Suppressor macrophage treated with lipopolysaccharide for 4 hours (primary cell): ENCODE measurements around the gene RPTOR.

Source experiments
- DNase-seq: peaks from one replicate; pipeline ENCODE4 v3.0.0-alpha.2; 2020

The RPTOR gene

GRCh38 chr17:80905586-80906230 is 361.1 kb downstream of the RPTOR start:
- DNase-seq, result no peak

GRCh38 chr17:80906364-80907259 is 362.0 kb downstream of the RPTOR start:
- DNase-seq, result no peak

- no peak for DNase-seq
These were observed 362.6 kb downstream of the RPTOR start for GRCh38 chr17:80907281-80907680.

GRCh38 chr17:80908211-80908610 is 363.6 kb downstream of the RPTOR start:
- DNase-seq, result no peak

GRCh38 chr17:80908776-80909175 is 364.1 kb downstream of the RPTOR start:
- no peak for DNase-seq

- DNase-seq, result no peak
These were observed 365.0 kb downstream of the RPTOR start for GRCh38 chr17:80909635-80910034.

GRCh38 chr17:80910043-80910442 is 365.4 kb downstream of the RPTOR start:
- no peak for DNase-seq

GRCh38 chr17:80912476-80912875 is 367.8 kb downstream of the RPTOR start:
- no peak for DNase-seq

- DNase-seq, result no peak
These were observed 369.5 kb downstream of the RPTOR start for GRCh38 chr17:80913928-80914821.

GRCh38 chr17:80916246-80916645 is 371.6 kb downstream of the RPTOR start:
- no peak for DNase-seq

- DNase-seq, result no peak
These were observed 373.3 kb downstream of the RPTOR start for GRCh38 chr17:80917716-80918560.

- no peak for DNase-seq
These were observed 374.1 kb downstream of the RPTOR start for GRCh38 chr17:80918731-80919130.

GRCh38 chr17:80919331-80920311 is 375.0 kb downstream of the RPTOR start:
- DNase-seq, result no peak

GRCh38 chr17:80920441-80920840 is 375.8 kb downstream of the RPTOR start:
- no peak for DNase-seq

- no peak for DNase-seq
These were observed 376.5 kb downstream of the RPTOR start for GRCh38 chr17:80921159-80921558.

- DNase-seq, result no peak
These were observed 377.3 kb downstream of the RPTOR start for GRCh38 chr17:80921741-80922579.

GRCh38 chr17:80922580-80923160 is 378.0 kb downstream of the RPTOR start:
- DNase-seq, result no peak

GRCh38 chr17:80923211-80924110 is 378.8 kb downstream of the RPTOR start:
- DNase-seq, result no peak
